Heart left ventricle (tissue), 16 donors: ENCODE results near the gene PLXNA1. TPM values are rescaled to one million over a fixed set of nuclear protein-coding genes. Genes with fewer than 3 reads are reported as not detected.

ENCODE experiments used
- ATAC-seq, 4 donors: fragments of 200-7000 bp; cut with Tn5 transposase; one replicate each; pipeline ENCODE4 v1.9.1; 2020 to 2022; ENCODE audit warnings: moderate library complexity in 4 of 4, mild to moderate bottlenecking in 3 of 4, moderate number of reproducible peaks in 1 of 4
- DNase-seq, 5 donors: peaks; one replicate each; pipeline ENCODE4 v3.0.0-alpha.2; 2020
- H3K27ac ChIP-seq, 12 donors: fragments of 200-600 bp; sonication (generic) in 4 of 12; one replicate each; pipeline versions ENCODE4 v1.5.0 to v1.8.0; 2016 to 2022; ENCODE audit warnings: mild to moderate bottlenecking in 2 of 12
- H3K27me3 ChIP-seq, 9 donors: fragments of 200-600 bp; sonication (generic) in 2 of 9; one replicate each; pipeline versions ENCODE4 v1.5.1 to v1.8.0; 2016 to 2022; ENCODE audit warnings: mild to moderate bottlenecking in 3 of 9
- H3K36me3 ChIP-seq, 9 donors: fragments of 200-600 bp; sonication (generic) in 2 of 9; one replicate each; pipeline versions ENCODE4 v1.5.0 to v1.8.0; 2018 to 2022; ENCODE audit warnings: mild to moderate bottlenecking in 2 of 9
- H3K4me1 ChIP-seq, 12 donors: fragments of 200-600 bp; sonication (generic) in 4 of 12; one replicate each; pipeline versions ENCODE4 v1.5.0 to v1.8.0; 2016 to 2022; ENCODE audit warnings: mild to moderate bottlenecking in 3 of 12
- H3K4me3 ChIP-seq, 12 donors: fragments of 200-600 bp; sonication (generic) in 4 of 12; one replicate each; pipeline versions ENCODE4 v1.5.0 to v1.8.0; 2017 to 2022; ENCODE audit warnings: mild to moderate bottlenecking in 9 of 12, moderate library complexity in 4 of 12
- H3K9me3 ChIP-seq, 12 donors: fragments of 200-600 bp; sonication (generic) in 4 of 12; one replicate each; pipeline versions ENCODE4 v1.5.0 to v1.8.0; 2016 to 2022; ENCODE audit warnings: mild to moderate bottlenecking in 1 of 12
- POLR2A ChIP-seq, 2 donors: fragments of 450-650 bp; IDR thresholded peaks; one replicate each; pipeline ENCODE4 v1.6.1; 2017; ENCODE audit warnings: antibody characterized with exemption in 2 of 2, mild to moderate bottlenecking in 2 of 2, moderate library complexity in 2 of 2
- WGBS, 4 donors: extraction: QIAGEN DNeasy Blood & Tissue Kit in 2 of 4; methylation state at CpG; one replicate each; pipeline versions ENCODE4 v1.1.5 to v1.1.7; 2013 to 2018; 5-methylcytosine and 5-hydroxymethylcytosine counted together
- intact Hi-C, 10 donors: fragments of 100-400 bp; cut with DNase I; formaldehyde crosslinking; loops; one replicate each; pipeline versions ENCODE4 v1.11.1 to v1.14.2; 2022
- polyA plus RNA-seq, 2 donors: library from polyadenylated mRNA; stranded (reverse); fragments of 200-250 nt; gene quantifications; one replicate each; pipeline ENCODE4 v1.2.3, GENCODE V29; 2013
- total RNA-seq, 9 donors: library from RNA; depleted of rRNA in 2 of 9; stranded (reverse); fragments of >200 nt in 2 of 9; fragmentation: NEBNext Ultra II Directional in 3 of 9; extraction: Animal tissue kit (Norgen Biotek cat#: 25700) in 3 of 9; gene quantifications; one replicate each; pipeline versions ENCODE4 v1.1.0 to v1.2.4, GENCODE V29; 2016 to 2023
- TF ChIP-seq, protein P1 (sequence below), 12 donors: fragments of 200-600 bp; sonication (generic) in 4 of 12; IDR thresholded peaks; one replicate each; pipeline versions ENCODE4 v1.5.0 to v1.8.0; 2018 to 2022; ENCODE audit warnings: antibody characterized with exemption in 12 of 12, mild to moderate bottlenecking in 5 of 12
- donor health status: ischemic (EF 13 %, LVEDD 7.1; RV severe dilation, severe dysfunction).
- donor health status: healthy with polysubstance abuse.
- donor health status: DM: no; HTN: yes; CAD: no.
- donor health status: DM: no; HTN: no; CAD: no.
- donor health status: ischemic (EF 25% LVEDD 6.9; RV normal size, moderate dysfunction).
- donor health status: ischemic (EF 25% LVEDD 5.7; RV mildly dilated, moderate dysfunction).
- donor health status: healthy.
- donor health status: DM: yes; HTN: yes; CAD: no.
- donor health status: ischemic (EF 35%, LVEDD 5.7; RV mildly dilated, moderate dysfunction).
- donor health status: nonischemic (EF 11% LVEDD 7.7; RV severe dilation, severe dysfunction).
- donor health status: DM: yes; HTN: yes; CAD: no.
- donor health status: PGD.
- donor health status: ischemic (EF 29% LVEDD 5.4; RV normal size, mild dysfunction).
- donor health status: nonischemic (EF 23%, LVEDD 6.1; RV moderate dilation, normal function).

PLXNA1 gene
- total and polyA plus RNA-seq, 11 donors = 14.6 to 38.8 (median 29.6) TPM

- H3K4me3 ChIP-seq = no peak overlapping the region
- intact Hi-C loops = no loop called here
- no peaks in the 10 kb centered on the region for H3K9me3 ChIP-seq
- peaks cover 0 to 10% (median 2%) of the 10 kb centered on the region in 9 donors for H3K36me3 ChIP-seq
- ATAC-seq (no peak), DNase-seq (no peak)
- WGBS, 4 donors = 89 to 100% (median 92%) methylated on average over 2 to 7 of the region's 7 CpGs
- peaks cover 3 to 62% (median 26%) of the 10 kb centered on the region in 12 donors for H3K4me1 ChIP-seq
- no peak for TF ChIP-seq POLR2A (IDR thresholded peaks at IDR 0.05)
- TF ChIP-seq, protein P1, sequence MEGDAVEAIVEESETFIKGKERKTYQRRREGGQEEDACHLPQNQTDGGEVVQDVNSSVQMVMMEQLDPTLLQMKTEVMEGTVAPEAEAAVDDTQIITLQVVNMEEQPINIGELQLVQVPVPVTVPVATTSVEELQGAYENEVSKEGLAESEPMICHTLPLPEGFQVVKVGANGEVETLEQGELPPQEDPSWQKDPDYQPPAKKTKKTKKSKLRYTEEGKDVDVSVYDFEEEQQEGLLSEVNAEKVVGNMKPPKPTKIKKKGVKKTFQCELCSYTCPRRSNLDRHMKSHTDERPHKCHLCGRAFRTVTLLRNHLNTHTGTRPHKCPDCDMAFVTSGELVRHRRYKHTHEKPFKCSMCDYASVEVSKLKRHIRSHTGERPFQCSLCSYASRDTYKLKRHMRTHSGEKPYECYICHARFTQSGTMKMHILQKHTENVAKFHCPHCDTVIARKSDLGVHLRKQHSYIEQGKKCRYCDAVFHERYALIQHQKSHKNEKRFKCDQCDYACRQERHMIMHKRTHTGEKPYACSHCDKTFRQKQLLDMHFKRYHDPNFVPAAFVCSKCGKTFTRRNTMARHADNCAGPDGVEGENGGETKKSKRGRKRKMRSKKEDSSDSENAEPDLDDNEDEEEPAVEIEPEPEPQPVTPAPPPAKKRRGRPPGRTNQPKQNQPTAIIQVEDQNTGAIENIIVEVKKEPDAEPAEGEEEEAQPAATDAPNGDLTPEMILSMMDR (IDR thresholded peaks at IDR 0.05) = no peak
- no peak overlapping the region for H3K27ac ChIP-seq
- no peaks in the 10 kb centered on the region for H3K27me3 ChIP-seq
Measured at GRCh38 chr3:127003601-127004280, 20.8 kb downstream of the PLXNA1 start.

DNA sequence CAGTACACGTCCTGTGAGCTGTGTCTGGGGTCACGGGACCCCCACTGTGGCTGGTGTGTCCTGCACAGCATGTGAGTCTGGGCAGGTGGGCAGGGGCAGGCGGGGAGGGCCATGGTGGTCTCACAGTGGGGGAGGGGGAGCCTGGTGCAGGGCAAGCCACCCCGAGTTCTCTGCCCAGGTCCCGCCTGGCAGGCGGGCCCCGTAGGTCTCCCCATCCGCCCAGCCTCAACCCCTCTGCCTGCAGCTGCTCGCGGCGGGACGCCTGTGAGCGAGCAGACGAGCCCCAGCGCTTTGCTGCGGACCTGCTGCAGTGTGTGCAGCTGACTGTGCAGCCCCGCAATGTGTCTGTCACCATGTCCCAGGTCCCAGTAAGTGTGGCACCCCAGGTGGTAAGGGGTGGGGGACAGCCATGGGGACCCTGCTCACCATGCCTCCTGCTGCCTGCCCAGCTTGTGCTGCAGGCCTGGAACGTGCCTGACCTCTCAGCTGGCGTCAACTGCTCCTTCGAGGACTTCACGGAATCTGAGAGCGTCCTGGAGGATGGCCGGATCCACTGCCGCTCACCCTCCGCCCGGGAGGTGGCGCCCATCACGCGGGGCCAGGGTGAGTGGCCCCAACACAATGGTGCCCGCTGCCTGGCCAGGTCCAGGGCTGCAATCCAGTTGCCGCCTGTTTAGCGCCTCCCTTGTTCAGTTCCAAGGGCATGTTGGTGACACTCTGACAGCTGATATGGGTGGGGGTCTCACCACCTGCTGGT, 21.9 kb downstream of the PLXNA1 start:
- DNase-seq (no peak), ATAC-seq (no peak)
- no peak overlapping the region for H3K27ac ChIP-seq
- H3K4me1 ChIP-seq = peaks cover 4 to 62% (median 28%) of the 10 kb centered on the region in 12 donors
- 93 to 96% (median 95%) methylated on average over 6 to 32 of the region's 32 CpGs for WGBS, 4 donors
- intact Hi-C loops = no loop called here
- no peaks in the 10 kb centered on the region for H3K27me3 ChIP-seq
- TF ChIP-seq, protein P1 (IDR thresholded peaks at IDR 0.05) = no peak
- TF ChIP-seq POLR2A (IDR thresholded peaks at IDR 0.05) = no peak
- peaks cover 0 to 10% (median 2%) of the 10 kb centered on the region in 9 donors for H3K36me3 ChIP-seq
- no peak overlapping the region for H3K4me3 ChIP-seq
- H3K9me3 ChIP-seq = no peaks in the 10 kb centered on the region

DNA sequence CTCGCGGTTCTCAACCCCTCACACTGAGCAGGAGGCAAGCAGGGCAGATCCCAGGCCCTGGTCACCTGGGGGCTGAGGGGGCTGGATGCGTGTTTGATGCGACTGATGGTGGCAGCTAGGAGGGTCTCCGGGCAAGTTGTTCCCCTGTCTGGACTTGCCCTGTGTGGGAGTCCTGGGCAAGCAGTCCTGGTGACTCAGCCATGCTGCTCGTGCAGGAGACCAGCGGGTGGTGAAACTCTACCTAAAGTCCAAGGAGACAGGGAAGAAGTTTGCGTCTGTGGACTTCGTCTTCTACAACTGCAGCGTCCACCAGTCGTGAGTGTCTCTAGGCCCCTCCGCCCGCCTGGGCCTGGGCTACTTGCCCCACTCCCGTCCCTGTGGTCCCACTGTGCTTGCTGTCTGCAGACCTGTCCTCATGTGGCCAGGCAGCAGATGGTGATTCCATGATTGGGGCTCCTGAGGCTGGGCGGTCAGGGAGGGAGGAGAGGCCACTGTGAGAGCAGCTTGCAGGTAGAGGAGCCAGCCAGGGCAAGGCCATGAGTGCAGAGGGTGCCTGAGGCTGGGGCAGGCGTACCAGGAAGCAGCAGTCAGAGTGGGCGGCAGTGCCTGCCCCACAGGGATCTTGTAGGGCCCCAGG, 23.1 kb downstream of the PLXNA1 start:
- no peak for TF ChIP-seq POLR2A (IDR thresholded peaks at IDR 0.05)
- TF ChIP-seq, protein P1 (IDR thresholded peaks at IDR 0.05) = no peak
- no peak for ATAC-seq
- H3K4me3 ChIP-seq = no peak overlapping the region
- intact Hi-C loops = no loop called here
- peaks cover 4 to 61% (median 27%) of the 10 kb centered on the region in 12 donors for H3K4me1 ChIP-seq
- WGBS, 4 donors = 95 to 99% (median 96%) methylated on average over 14 to 17 of the region's 17 CpGs
- H3K27ac ChIP-seq = no peak overlapping the region
- H3K27me3 ChIP-seq = no peaks in the 10 kb centered on the region
- peaks cover 0 to 10% (median 2%) of the 10 kb centered on the region in 9 donors for H3K36me3 ChIP-seq
- no peaks in the 10 kb centered on the region for H3K9me3 ChIP-seq
- DNase-seq = no peak
